Skeletal muscle cell (primary cell): Measurements from ENCODE around the gene PRRG3.
A peak's percentile ranks its signal among the peaks of the same experiment; 100 is the strongest.
"Not testable (repeated sequence)": the region's sequence is repeated elsewhere in the genome, so short reads cannot be mapped to it uniquely, and the experiment has no call there.

Source experiments
- DNase-seq: peaks from one replicate; pipeline ENCODE4 v3.0.0-alpha.2; 2010; ENCODE audit warnings: low read depth
- H3K4me3 ChIP-seq: 2 replicates; pipeline ENCODE4 v1.5.1; 2011; ENCODE audit warnings: low read depth, mild to moderate bottlenecking, control low read depth, low read length, moderate library complexity

The PRRG3 gene

DNA sequence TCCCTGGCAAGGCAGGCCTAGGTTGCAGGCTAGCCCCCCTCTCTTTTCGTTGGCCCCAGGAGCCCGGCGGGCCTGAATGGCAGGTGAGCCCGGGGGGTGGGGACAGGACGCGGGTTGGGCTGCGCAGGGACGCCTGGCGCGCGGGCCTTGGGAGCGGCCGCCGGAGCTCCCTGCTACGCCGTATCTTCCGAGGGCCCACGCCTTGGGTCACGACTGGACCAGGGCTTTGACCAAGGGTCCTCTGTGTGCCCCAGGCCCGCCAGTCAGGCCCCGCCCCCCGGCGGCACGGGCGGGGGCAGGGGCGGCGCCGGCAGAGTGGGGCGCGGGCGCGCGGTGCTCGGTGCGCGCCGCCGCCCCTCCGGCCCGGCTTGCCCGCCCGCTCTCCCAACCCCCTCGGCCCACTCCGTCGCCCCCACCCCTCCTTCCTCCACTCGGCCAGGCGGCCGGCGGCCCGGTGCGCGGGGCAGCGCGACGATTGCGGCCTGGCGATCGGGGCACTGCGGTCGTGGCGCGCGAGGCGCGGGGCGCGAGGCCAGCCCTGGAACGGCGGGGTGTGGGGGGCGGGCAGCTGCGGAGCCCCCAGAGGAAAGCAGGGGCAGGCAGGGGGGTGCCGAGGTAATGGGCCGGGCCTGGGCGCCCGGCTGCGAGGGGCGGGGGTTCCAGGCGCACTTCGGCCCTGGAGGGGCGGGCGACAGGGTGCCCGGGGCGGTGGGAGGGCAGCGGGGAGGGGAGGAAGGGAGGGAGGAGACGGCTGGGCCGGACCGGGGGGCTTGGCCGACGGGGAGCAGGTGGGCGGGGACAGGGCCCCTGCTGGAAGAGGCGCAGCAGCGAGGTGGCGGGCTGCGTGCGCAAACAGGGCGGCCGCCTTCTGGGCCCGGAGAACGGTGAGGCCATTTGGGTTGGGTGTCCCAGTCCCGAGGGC is at the start of gene PRRG3:
TSS of gene PRRG3 (plus strand) at position 798 of the 922 bp plus-strand sequence. CDS start 3,357 bp downstream, outside the sequence.
- DNase-seq, result no peak
- H3K4me3 ChIP-seq, result no peak within 1 kb of the TSS

- DNase-seq, result no peak
- H3K4me3 ChIP-seq, result no peak overlapping the region
These were observed 20.0 kb upstream of the PRRG3 start for GRCh38 chrX:151675121-151675746.

GRCh38 chrX:151676196-151676595 is 19.1 kb upstream of the PRRG3 start:
- H3K4me3 ChIP-seq, result no peak overlapping the region

DNA sequence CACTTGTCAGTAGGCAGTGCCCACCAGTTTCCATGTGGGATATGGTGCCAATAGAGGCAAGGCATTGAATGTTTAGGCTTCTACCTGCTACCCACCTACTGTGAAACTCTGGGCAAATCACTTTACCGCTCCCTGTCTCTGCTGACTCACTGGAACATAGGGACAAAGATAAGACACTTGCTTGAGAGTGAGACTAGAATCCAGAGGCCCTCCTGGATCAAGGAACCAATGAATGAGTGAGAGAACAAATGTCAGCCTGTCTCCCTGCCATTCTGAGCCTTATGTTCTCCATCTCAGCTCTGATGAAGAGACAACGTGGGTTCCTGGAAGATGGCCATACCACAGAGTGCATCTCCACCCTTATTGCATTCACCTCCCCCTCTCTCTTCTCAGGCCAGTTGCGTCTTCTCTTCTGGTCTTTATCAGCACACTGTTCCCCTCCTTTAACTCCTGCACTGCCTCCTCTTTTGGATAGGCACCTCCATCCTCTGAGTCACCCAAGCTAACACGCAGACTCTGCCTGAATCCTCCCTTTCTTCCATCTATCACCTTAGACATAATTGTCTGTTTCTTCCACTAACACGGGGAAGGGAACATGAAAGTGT is 15.4 kb upstream of the PRRG3 start:
- DNase-seq, result no peak
- no peak overlapping the region for H3K4me3 ChIP-seq

More at GRCh38 chrX:151676196-151676595, 19.1 kb upstream of the PRRG3 start:
- no peak for DNase-seq

DNA sequence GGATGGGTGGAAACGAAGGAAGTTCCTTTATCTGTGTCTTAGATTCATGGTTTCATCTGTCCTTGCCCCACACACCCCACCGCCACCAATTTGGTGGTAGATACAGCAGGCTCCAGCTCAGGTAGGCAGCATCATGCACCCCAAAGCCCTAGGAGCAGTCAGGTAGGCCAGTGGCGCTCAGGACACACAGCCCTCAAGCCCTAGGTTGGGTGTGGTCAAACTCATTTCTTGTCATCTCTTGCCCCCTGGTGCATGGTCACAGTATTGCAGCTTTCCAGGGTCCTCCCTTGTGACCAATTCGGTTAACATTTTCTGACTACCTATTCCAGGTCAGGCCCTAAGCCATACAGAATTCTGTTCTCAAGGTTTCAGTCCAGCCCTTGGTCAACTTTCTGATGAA is 14.5 kb upstream of the PRRG3 start:
- H3K4me3 ChIP-seq, result no peak overlapping the region
- no peak for DNase-seq

DNA sequence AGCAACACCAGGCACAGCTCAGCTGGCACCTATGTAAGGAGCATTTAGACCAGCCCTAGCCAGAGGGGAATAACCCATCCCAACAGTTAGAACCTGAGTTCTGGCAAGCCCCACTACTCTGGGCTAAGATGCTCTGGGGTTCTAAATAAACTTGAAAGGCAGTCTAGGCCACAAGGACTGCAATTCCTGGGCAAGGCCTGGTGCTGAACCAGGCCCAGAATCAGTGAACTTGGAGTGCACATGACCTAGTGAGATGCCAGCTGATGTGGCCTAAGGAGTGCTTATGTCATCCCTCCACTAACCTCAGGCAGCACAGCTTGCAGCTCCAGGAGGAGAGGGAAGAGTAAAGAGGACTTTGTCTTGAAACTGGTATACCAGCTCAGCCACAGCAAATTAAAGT is 7.6 kb upstream of the PRRG3 start:
- no peak for DNase-seq
- no peak overlapping the region for H3K4me3 ChIP-seq

DNA sequence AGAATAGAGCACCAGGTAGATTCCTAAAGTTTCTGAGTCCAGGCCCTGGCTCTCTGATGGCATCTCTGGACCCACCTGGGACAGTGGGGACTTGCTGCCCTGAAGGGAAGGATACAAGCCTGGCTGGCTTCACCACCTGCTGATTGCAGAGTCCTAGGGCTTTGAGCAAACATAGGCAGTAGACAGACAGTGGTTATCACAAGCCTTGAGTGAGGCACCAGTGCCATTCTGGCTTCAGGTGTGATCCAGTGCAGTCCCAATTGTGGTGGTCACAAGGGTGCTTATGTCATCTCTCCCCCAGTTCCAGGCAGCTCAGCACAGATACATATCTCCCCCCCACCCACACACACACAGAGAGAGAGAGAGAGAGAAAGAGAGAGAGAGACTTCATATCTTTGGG is 6.6 kb upstream of the PRRG3 start:
- no peak overlapping the region for H3K4me3 ChIP-seq
- no peak for DNase-seq

- no peak for DNase-seq
- H3K4me3 ChIP-seq, result no peak overlapping the region
These were observed 2.4 kb upstream of the PRRG3 start for GRCh38 chrX:151692825-151693224.

DNA sequence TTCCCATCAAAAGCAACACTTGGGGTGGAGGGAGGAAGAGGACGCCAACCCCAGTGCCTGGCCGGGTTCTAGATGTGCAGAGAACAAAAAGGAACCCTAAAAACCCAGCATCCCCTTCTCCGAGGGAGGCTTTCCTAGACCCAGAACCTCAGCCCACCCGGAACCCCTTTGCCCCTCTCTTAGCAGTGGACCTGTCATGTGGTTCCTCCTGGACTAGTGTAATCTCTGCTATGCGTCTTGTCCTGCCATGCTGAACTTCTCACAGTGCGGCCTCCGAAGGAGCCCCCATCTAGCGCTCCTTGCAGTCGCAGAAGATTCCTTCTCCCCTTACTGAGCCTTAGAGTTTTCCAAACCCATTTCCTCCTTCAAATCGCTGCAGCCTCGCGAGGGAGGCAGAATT is 1.1 kb upstream of the PRRG3 start:
- H3K4me3 ChIP-seq, result no peak overlapping the region
- no peak for DNase-seq

DNA sequence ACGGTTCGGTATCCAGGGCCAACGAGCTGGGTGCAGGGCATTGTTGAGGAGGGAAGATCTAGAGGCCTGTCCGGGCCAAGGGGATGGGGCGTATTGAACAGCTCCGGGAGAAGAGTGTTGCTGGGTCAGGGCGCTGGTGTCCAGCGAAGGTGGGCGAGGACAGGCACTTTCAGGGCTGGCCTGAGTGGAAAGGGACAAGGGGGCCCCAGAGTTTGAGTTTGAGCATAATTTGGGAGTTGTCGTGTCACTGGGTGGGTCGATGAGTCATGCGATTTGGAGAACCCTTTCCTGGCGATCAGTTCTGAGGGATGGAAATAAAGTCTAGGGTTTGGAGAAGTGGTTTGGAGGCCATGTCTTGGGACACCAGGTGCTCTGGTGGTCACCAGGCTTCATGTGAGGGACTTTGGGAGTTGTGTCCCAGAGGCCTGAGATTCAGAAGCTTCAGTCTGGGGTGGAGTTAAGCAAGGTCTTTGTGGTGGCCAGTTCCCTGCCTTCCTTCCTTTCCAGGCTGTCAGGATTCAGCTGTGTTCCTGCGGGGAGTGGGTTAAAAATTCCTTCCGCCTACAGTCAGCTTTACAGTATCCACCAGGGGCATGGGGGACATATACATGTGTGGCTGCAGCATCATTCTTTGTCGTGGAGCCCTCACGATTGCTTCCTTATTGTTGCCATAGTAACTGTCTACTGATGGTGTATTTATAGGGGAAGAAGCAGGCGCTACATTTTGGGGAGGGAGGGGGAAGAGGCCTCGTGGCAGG is 504 bp downstream of the PRRG3 start:
- no peak for DNase-seq
- no peak overlapping the region for H3K4me3 ChIP-seq

DNA sequence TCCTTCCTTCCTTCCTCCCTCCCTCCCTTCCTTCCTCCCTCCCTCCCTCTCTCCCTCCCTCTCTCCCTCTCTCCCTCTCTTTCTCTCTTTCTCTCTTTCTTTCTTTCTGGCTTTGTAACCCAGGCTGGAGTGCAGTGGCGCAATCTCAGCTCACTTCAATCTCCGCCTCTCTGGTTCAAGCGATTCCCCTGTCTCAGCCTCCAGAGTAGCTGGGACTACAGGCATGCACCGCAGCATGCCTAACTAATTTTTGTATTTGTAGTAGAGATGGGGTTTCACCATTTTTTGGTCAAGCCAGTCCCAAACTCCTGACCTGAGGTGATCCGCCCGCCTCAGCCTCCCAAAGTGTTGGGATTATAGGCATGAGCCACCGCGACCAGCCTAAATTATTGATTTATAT is 1.8 kb downstream of the PRRG3 start:
- not testable (repeated sequence) for DNase-seq, H3K4me3 ChIP-seq

DNA sequence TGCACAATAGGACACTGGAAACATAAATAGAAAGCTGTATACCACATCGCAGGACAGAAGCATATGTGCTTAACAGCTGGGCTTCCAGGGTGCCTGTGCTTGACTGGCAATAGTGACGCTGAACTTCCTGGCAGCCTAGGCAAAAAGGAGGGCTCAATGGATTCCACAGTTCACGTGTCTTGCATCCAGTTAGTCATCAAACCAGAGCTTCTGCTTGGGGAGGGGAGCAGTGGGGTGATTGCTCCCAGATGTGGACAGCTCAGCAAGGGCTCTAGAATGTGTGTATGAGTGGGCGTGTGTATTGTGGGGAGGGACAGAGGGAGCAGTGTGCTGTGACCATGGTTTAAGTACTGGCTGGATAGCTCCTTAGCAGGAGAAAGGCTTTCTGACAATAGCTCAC is 2.3 kb downstream of the PRRG3 start:
- DNase-seq, result peak; percentile 66
- H3K4me3 ChIP-seq, result no peak overlapping the region

- DNase-seq, result no peak
- no peak overlapping the region for H3K4me3 ChIP-seq
These were observed 3.2 kb downstream of the PRRG3 start for GRCh38 chrX:151698485-151698884.

- no peak for DNase-seq
- H3K4me3 ChIP-seq, result no peak overlapping the region
These were observed 4.5 kb downstream of the PRRG3 start for GRCh38 chrX:151699746-151700145.

GRCh38 chrX:151700581-151700980 is 5.3 kb downstream of the PRRG3 start:
- no peak for DNase-seq
- H3K4me3 ChIP-seq, result no peak overlapping the region

- H3K4me3 ChIP-seq, result no peak overlapping the region
- no peak for DNase-seq
These were observed 5.8 kb downstream of the PRRG3 start for GRCh38 chrX:151701071-151701470.

DNA sequence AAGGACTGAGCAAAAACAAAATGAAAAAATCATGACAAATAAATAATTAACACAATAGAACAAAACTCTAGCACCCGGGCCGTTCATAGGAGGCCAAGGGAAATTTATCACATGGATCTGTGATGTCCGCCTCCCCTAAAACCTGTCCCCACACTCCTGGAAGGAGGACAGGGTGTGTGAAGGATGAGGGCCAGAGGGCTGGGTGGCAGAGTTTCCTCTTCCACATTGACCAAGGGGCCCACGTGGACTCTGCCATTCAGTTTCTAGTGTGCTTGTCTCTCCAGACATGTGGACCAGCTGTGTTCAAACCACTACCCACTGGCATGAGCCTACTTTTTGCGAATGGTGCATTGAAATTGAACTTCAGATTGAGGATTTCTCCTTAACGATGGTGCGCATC is 6.3 kb downstream of the PRRG3 start:
- no peak overlapping the region for H3K4me3 ChIP-seq
- no peak for DNase-seq

GRCh38 chrX:151702026-151702714 is 6.9 kb downstream of the PRRG3 start:
- no peak for DNase-seq
- H3K4me3 ChIP-seq, result no peak overlapping the region

- DNase-seq, result no peak
- H3K4me3 ChIP-seq, result no peak overlapping the region
These were observed 7.6 kb downstream of the PRRG3 start for GRCh38 chrX:151702741-151703340.
